Ishikawa (cell line): ENCODE measurements around the gene PPP1R36.

Source experiments
- CEBPB ChIP-seq: IDR thresholded peaks from 2 replicates; pipeline ENCODE4 v1.6.1; 2012
- CREB1 ChIP-seq: IDR thresholded peaks from 2 replicates; pipeline ENCODE4 v1.6.1; 2012; ENCODE audit warnings: low read depth
- EGR1 ChIP-seq: IDR thresholded peaks from 2 replicates; pipeline ENCODE4 v1.6.1; 2012
- EP300 ChIP-seq: IDR thresholded peaks from 2 replicates; pipeline ENCODE4 v1.6.1; 2012; ENCODE audit warnings: borderline replicate concordance
- FOXM1 ChIP-seq: IDR thresholded peaks from 2 replicates; pipeline ENCODE4 v1.6.1; 2012; ENCODE audit warnings: low read depth, borderline replicate concordance
- NFIC ChIP-seq: IDR thresholded peaks from 2 replicates; pipeline ENCODE4 v1.6.1; 2012
- RAD21 ChIP-seq: IDR thresholded peaks from 2 replicates; pipeline ENCODE4 v1.6.1; 2012; ENCODE audit warnings: low read depth
- REST ChIP-seq: IDR thresholded peaks from 2 replicates; pipeline ENCODE4 v1.6.1; 2012; ENCODE audit warnings: low read depth, mild to moderate bottlenecking
- TAF1 ChIP-seq: IDR thresholded peaks from 2 replicates; pipeline ENCODE4 v1.6.1; 2012; ENCODE audit warnings: low read depth, mild to moderate bottlenecking
- TCF12 ChIP-seq: IDR thresholded peaks from 2 replicates; pipeline ENCODE4 v1.6.1; 2012; ENCODE audit warnings: low read depth
- TEAD4 ChIP-seq: IDR thresholded peaks from 2 replicates; pipeline ENCODE4 v1.6.1; 2012
- USF1 ChIP-seq: IDR thresholded peaks from 2 replicates; pipeline ENCODE4 v1.6.1; 2012
- YY1 ChIP-seq: IDR thresholded peaks from 2 replicates; pipeline ENCODE4 v1.6.1; 2012; ENCODE audit warnings: low read depth
- ZBTB7A ChIP-seq: IDR thresholded peaks from 2 replicates; pipeline ENCODE4 v1.6.1; 2012; ENCODE audit warnings: low read depth
- TF ChIP-seq, protein P1 (sequence below): IDR thresholded peaks from 2 replicates; pipeline ENCODE4 v1.6.1; 2012

Gene PPP1R36

GRCh38 chr14:64561631-64562030 is 11.9 kb downstream of the PPP1R36 start:
- TF ChIP-seq NFIC (no peak), CREB1 (no peak), RAD21 (no peak), YY1 (no peak), TAF1 (no peak), EGR1 (no peak), REST (no peak), FOXM1 (no peak), EP300 (no peak), USF1 (no peak), TEAD4 (no peak), ZBTB7A (no peak), CEBPB (no peak)
- TF ChIP-seq, protein P1, sequence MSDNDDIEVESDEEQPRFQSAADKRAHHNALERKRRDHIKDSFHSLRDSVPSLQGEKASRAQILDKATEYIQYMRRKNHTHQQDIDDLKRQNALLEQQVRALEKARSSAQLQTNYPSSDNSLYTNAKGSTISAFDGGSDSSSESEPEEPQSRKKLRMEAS = no peak

DNA sequence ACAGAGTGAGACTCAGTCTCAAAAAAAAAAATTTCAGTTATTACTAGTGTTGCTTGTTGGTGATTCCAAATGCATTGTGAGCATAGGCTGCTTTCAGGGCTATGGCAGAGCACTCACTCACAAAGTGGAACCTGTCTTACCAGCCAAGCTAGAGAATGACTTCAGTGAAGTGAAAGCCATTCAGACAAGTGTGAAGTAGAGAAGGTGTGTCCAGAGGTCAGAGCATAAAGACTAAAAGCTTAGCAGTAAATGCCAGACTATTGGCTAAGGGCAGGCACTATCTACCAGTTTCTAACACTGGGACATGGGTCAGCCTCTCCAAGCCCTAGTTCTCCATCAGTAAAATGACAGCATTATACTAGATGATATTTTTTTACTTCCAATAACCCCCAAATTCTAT is 12.7 kb downstream of the PPP1R36 start:
- TF ChIP-seq, protein P1 = no peak
- TF ChIP-seq TEAD4 = no peak
- no peak for TF ChIP-seq TCF12
- no peak for TF ChIP-seq EGR1
- TF ChIP-seq USF1 = no peak
- no peak for TF ChIP-seq REST
- TF ChIP-seq NFIC = no peak
- TF ChIP-seq CEBPB = no peak
- no peak for TF ChIP-seq ZBTB7A
- TF ChIP-seq YY1 = no peak
- TF ChIP-seq EP300 = no peak
- no peak for TF ChIP-seq TAF1
- no peak for TF ChIP-seq FOXM1
- TF ChIP-seq RAD21 = no peak
- no peak for TF ChIP-seq CREB1

GRCh38 chr14:64563696-64564095 is 13.9 kb downstream of the PPP1R36 start:
- TF ChIP-seq USF1 = no peak
- no peak for TF ChIP-seq RAD21
- no peak for TF ChIP-seq TEAD4
- TF ChIP-seq YY1 = no peak
- no peak for TF ChIP-seq CREB1
- no peak for TF ChIP-seq EP300
- TF ChIP-seq REST = no peak
- no peak for TF ChIP-seq NFIC
- TF ChIP-seq TCF12 = no peak
- no peak for TF ChIP-seq FOXM1
- TF ChIP-seq, protein P1 = no peak
- TF ChIP-seq TAF1 = no peak
- no peak for TF ChIP-seq CEBPB
- TF ChIP-seq EGR1 = no peak
- no peak for TF ChIP-seq ZBTB7A

DNA sequence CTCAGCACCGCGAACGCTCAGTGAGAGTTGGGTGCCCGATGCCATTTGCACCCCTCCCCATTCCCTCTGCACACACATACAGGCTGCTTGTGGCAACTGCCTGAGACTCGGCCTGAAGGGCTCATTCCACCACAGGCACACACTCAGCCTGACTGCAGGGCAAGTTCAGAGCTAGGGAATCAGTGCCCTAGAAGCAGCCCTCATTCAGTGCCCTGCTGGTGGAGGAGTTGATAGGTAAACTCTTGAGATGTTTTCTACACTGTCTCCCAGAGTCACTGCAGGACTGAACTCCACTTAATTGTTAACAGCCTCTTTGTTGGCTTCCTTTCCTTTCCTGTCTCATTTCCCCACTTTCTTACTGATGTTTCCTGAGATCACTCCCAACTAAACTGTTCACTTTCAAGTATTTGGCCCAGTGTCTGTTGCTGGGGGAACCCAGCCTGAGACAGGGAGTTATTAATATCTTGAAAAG is 16.9 kb downstream of the PPP1R36 start:
- TF ChIP-seq NFIC (no peak), REST (no peak), TCF12 (no peak)
